ENCODE data around the gene GRHL1. TPM values are rescaled to one million over a fixed set of nuclear protein-coding genes. Genes with fewer than 3 reads are reported as not detected.

The GRHL1 gene
- total and polyA plus RNA-seq, 2 donors (not counting 1 experiment from before 2014, with no cell fraction given), result 0.25 to 0.76 TPM

- no peak overlapping the region for H3K4me3 Mint-ChIP-seq
- TF ChIP-seq EZH2 (IDR thresholded peaks at IDR 0.05; ENCODE audit: borderline replicate concordance, insufficient read depth, low read depth, low read length, poor library complexity, severe bottlenecking) (no peak), CTCF (IDR thresholded peaks at IDR 0.05) (no peak)
- ChIA-PET POLR2A (no interaction called here), CTCF (no interaction called here)
- Histone ChIP-seq H2AFZ (ENCODE audit: insufficient read depth, low read depth, low read length, poor library complexity, severe bottlenecking) (no peak overlapping the region), H3K4me1 (ENCODE audit: control insufficient read depth in 2 of 2, insufficient read depth in 2 of 2, low read length in 2 of 2) (peaks cover 6 to 7% of the 10 kb centered on the region in 2 donors), H3K79me2 (ENCODE audit: control insufficient read depth, insufficient read depth, low read length) (no peaks in the 10 kb centered on the region), H3K4me2 (replicated peaks; ENCODE audit: low read depth, low read length, poor library complexity, severe bottlenecking) (no peak overlapping the region), H3K9me3 (ENCODE audit: control extremely low read depth in 1 of 3, control insufficient read depth in 2 of 3, insufficient read depth in 1 of 3, low read length in 2 of 3) (peaks cover 0 to 7% (median 0%) of the 10 kb centered on the region in 3 donors), H4K20me1 (ENCODE audit: control insufficient read depth, insufficient read depth, low read length, poor library complexity, severe bottlenecking) (no peaks in the 10 kb centered on the region), H3K9ac (ENCODE audit: low read length) (no peak overlapping the region), H3K36me3 (replicated peaks in 1 of 2; ENCODE audit: control extremely low read depth in 1 of 2, control insufficient read depth in 1 of 2, extremely low read depth in 1 of 2, insufficient read depth in 2 of 2, low read length in 1 of 2) (no peaks in the 10 kb centered on the region), H3K4me3 (ENCODE audit: control extremely low read depth in 1 of 5, extremely low read depth in 1 of 5, insufficient read depth in 1 of 5, low read depth in 2 of 5, low read length in 4 of 5) (no peak overlapping the region), H3K27ac (ENCODE audit: low read length in 2 of 2) (no peak overlapping the region), H3K27me3 (replicated peaks in 1 of 4; ENCODE audit: control extremely low read depth in 1 of 4, control insufficient read depth in 3 of 4, insufficient read depth in 4 of 4, low read length in 3 of 4) (peaks cover 0 to 36% (median 6%) of the 10 kb centered on the region in 4 experiments)
- no peaks in the 10 kb centered on the region for H3K9me3 Mint-ChIP-seq (ENCODE audit: insufficient read depth)
- DNase-seq, result no peak
- 83% methylated on average over 7 of the region's 7 CpGs for WGBS (ENCODE audit: insufficient coverage)
- peaks cover 38% of the 10 kb centered on the region for H3K27me3 Mint-ChIP-seq
- H3K4me1 Mint-ChIP-seq, result peaks cover 6% of the 10 kb centered on the region
- intact Hi-C loops (cut with micrococcal nuclease), result no loop called here
- ATAC-seq (ENCODE audit: low read depth), result no peak
- no peak overlapping the region for H3K27ac Mint-ChIP-seq
These were observed 5.4 kb upstream of the GRHL1 start for GRCh38 chr2:9946076-9946475.

GRCh38 chr2:9946818-9947217 is 4.7 kb upstream of the GRHL1 start:
- no peaks in the 10 kb centered on the region for H3K9me3 Mint-ChIP-seq (ENCODE audit: insufficient read depth)
- Histone ChIP-seq H3K9me3 (ENCODE audit: control extremely low read depth in 1 of 3, control insufficient read depth in 2 of 3, insufficient read depth in 1 of 3, low read length in 2 of 3) (peaks cover 0 to 7% (median 0%) of the 10 kb centered on the region in 3 donors), H3K36me3 (replicated peaks in 1 of 2; ENCODE audit: control extremely low read depth in 1 of 2, control insufficient read depth in 1 of 2, extremely low read depth in 1 of 2, insufficient read depth in 2 of 2, low read length in 1 of 2) (no peaks in the 10 kb centered on the region), H3K4me1 (ENCODE audit: control insufficient read depth in 2 of 2, insufficient read depth in 2 of 2, low read length in 2 of 2) (peaks cover 6 to 7% of the 10 kb centered on the region in 2 donors), H4K20me1 (ENCODE audit: control insufficient read depth, insufficient read depth, low read length, poor library complexity, severe bottlenecking) (no peaks in the 10 kb centered on the region), H3K79me2 (ENCODE audit: control insufficient read depth, insufficient read depth, low read length) (no peaks in the 10 kb centered on the region), H2AFZ (ENCODE audit: insufficient read depth, low read depth, low read length, poor library complexity, severe bottlenecking) (no peak overlapping the region), H3K27me3 (replicated peaks in 1 of 4; ENCODE audit: control extremely low read depth in 1 of 4, control insufficient read depth in 3 of 4, insufficient read depth in 4 of 4, low read length in 3 of 4) (peaks cover 0 to 36% (median 6%) of the 10 kb centered on the region in 4 experiments), H3K27ac (ENCODE audit: low read length in 2 of 2) (no peak overlapping the region), H3K4me3 (ENCODE audit: control extremely low read depth in 1 of 5, extremely low read depth in 1 of 5, insufficient read depth in 1 of 5, low read depth in 2 of 5, low read length in 4 of 5) (no peak overlapping the region), H3K9ac (ENCODE audit: low read length) (no peak overlapping the region), H3K4me2 (replicated peaks; ENCODE audit: low read depth, low read length, poor library complexity, severe bottlenecking) (no peak overlapping the region)
- WGBS (ENCODE audit: insufficient coverage), result 88% methylated on average over 3 of the region's 5 CpGs
- TF ChIP-seq EZH2 (IDR thresholded peaks at IDR 0.05; ENCODE audit: borderline replicate concordance, insufficient read depth, low read depth, low read length, poor library complexity, severe bottlenecking), result no peak
- TF ChIP-seq CTCF (IDR thresholded peaks at IDR 0.05), result no peak
- intact Hi-C loops (cut with micrococcal nuclease), result no loop called here
- H3K4me1 Mint-ChIP-seq, result peaks cover 6% of the 10 kb centered on the region
- ATAC-seq (ENCODE audit: low read depth) (no peak), DNase-seq (no peak)
- ChIA-PET CTCF (no interaction called here), POLR2A (no interaction called here)
- H3K27ac Mint-ChIP-seq, result no peak overlapping the region
- no peak overlapping the region for H3K4me3 Mint-ChIP-seq
- peaks cover 38% of the 10 kb centered on the region for H3K27me3 Mint-ChIP-seq
